Activated CD4-positive, alpha-beta memory T cell treated with anti-CD3 and anti-CD28 coated beads, Interleukin-2, amount 10 ng/mL, durations not matched to agents 7 days and 5 days (primary cell): ENCODE measurements around the gene SCML1. TPM values are rescaled to one million over a fixed set of nuclear protein-coding genes. Genes with fewer than 3 reads are reported as not detected.

Experiments
- CTCF ChIA-PET: fragments of 350-600 bp; sonication (Branson Sonifier 250); formaldehyde crosslinking; loops from one replicate; lab custom pipeline; 2021; ENCODE audit warnings: antibody characterized with exemption, inconsistent platforms; lab: Charles Lee
- POLR2A ChIA-PET: fragments of 350-600 bp; sonication (Branson Sonifier 250); formaldehyde crosslinking; loops from one replicate; lab custom pipeline; 2021; ENCODE audit warnings: antibody characterized with exemption; lab: Charles Lee
- DNase-seq: peaks from one replicate; pipeline ENCODE4 v3.0.0-alpha.2; 2020
- H3K27ac Mint-ChIP-seq: one replicate; pipeline ENCODE4 v1.8.0; 2021; ENCODE audit warnings: mild to moderate bottlenecking, mixed read lengths
- H3K27me3 Mint-ChIP-seq: one replicate; pipeline ENCODE4 v1.8.0; 2021; ENCODE audit warnings: mixed read lengths
- H3K36me3 Mint-ChIP-seq: one replicate; pipeline ENCODE4 v1.8.0; 2021; ENCODE audit warnings: low read depth, mixed read lengths
- H3K4me1 Mint-ChIP-seq: one replicate; pipeline ENCODE4 v1.8.0; 2021; ENCODE audit warnings: mixed read lengths
- H3K4me3 Mint-ChIP-seq: one replicate; pipeline ENCODE4 v1.8.0; 2021; ENCODE audit warnings: mild to moderate bottlenecking, mixed read lengths
- H3K9me3 Mint-ChIP-seq: one replicate; pipeline ENCODE4 v1.8.0; 2021; ENCODE audit warnings: mixed read lengths
- total RNA-seq, 2 experiments: library from RNA; stranded (reverse); gene quantifications; one replicate each; pipeline ENCODE4 v1.2.3, GENCODE V29; 2021

Gene SCML1
- under 1 TPM; 0.50 TPM for total RNA-seq

GRCh38 chrX:17736856-17737709 is at the start of gene SCML1:
TSS of gene SCML1 (plus strand) at chrX:17737493. CDS start at chrX:17744187, 6,694 bp downstream.
- peak within 1 kb of the TSS; percentile 49 for H3K27ac Mint-ChIP-seq
- POLR2A ChIA-PET = no interaction called here
- peaks cover 23% of the 10 kb centered on the region for H3K4me1 Mint-ChIP-seq
- H3K4me3 Mint-ChIP-seq = peak within 1 kb of the TSS; percentile 61
- DNase-seq = peak; percentile 83
- CTCF ChIA-PET = no interaction called here
- no peaks in the 10 kb centered on the region for H3K9me3 Mint-ChIP-seq
- H3K36me3 Mint-ChIP-seq = peaks cover 3% of the 10 kb centered on the region
- H3K27me3 Mint-ChIP-seq = peaks cover 39% of the 10 kb centered on the region

- Mint-ChIP-seq H3K36me3 (no peaks in the 10 kb centered on the region), H3K4me3 (no peak overlapping the region), H3K27me3 (no peaks in the 10 kb centered on the region), H3K27ac (no peak overlapping the region), H3K9me3 (no peaks in the 10 kb centered on the region), H3K4me1 (peaks cover 10% of the 10 kb centered on the region)
- CTCF ChIA-PET = no interaction called here
- no peak for DNase-seq
- POLR2A ChIA-PET = no interaction called here
Measured at GRCh38 chrX:17687648-17688047, 49.6 kb upstream of the SCML1 start.

- Mint-ChIP-seq H3K36me3 (no peaks in the 10 kb centered on the region), H3K27ac (no peak overlapping the region), H3K4me3 (no peak overlapping the region), H3K4me1 (no peaks in the 10 kb centered on the region), H3K9me3 (no peaks in the 10 kb centered on the region), H3K27me3 (no peaks in the 10 kb centered on the region)
- ChIA-PET CTCF (no interaction called here), POLR2A (no interaction called here)
- DNase-seq = peak; percentile 25
Measured at GRCh38 chrX:17689971-17690409, 47.3 kb upstream of the SCML1 start.

- Mint-ChIP-seq H3K9me3 (no peaks in the 10 kb centered on the region), H3K27me3 (no peaks in the 10 kb centered on the region), H3K36me3 (no peaks in the 10 kb centered on the region), H3K4me3 (no peak overlapping the region), H3K27ac (no peak overlapping the region), H3K4me1 (no peaks in the 10 kb centered on the region)
- ChIA-PET CTCF (no interaction called here), POLR2A (no interaction called here)
- no peak for DNase-seq
Measured at GRCh38 chrX:17692709-17693346, 44.5 kb upstream of the SCML1 start.

- no peak for DNase-seq
- no peak overlapping the region for H3K4me3 Mint-ChIP-seq
- no peaks in the 10 kb centered on the region for H3K4me1 Mint-ChIP-seq
- CTCF ChIA-PET = no interaction called here
- H3K27me3 Mint-ChIP-seq = no peaks in the 10 kb centered on the region
- POLR2A ChIA-PET = no interaction called here
- H3K36me3 Mint-ChIP-seq = no peaks in the 10 kb centered on the region
- no peak overlapping the region for H3K27ac Mint-ChIP-seq
- H3K9me3 Mint-ChIP-seq = no peaks in the 10 kb centered on the region
Measured at GRCh38 chrX:17697191-17697590, 40.1 kb upstream of the SCML1 start.

- Mint-ChIP-seq H3K4me3 (no peak overlapping the region), H3K9me3 (no peaks in the 10 kb centered on the region), H3K27me3 (no peaks in the 10 kb centered on the region), H3K36me3 (no peaks in the 10 kb centered on the region), H3K4me1 (no peaks in the 10 kb centered on the region), H3K27ac (no peak overlapping the region)
- POLR2A ChIA-PET = no interaction called here
- DNase-seq = no peak
- CTCF ChIA-PET = no interaction called here
Measured at GRCh38 chrX:17700976-17701375, 36.3 kb upstream of the SCML1 start.

GRCh38 chrX:17703201-17703600 is 34.1 kb upstream of the SCML1 start:
- Mint-ChIP-seq H3K36me3 (no peaks in the 10 kb centered on the region), H3K9me3 (no peaks in the 10 kb centered on the region), H3K4me3 (no peak overlapping the region), H3K4me1 (no peaks in the 10 kb centered on the region), H3K27ac (no peak overlapping the region), H3K27me3 (no peaks in the 10 kb centered on the region)
- CTCF ChIA-PET = no interaction called here
- no peak for DNase-seq
- POLR2A ChIA-PET = no interaction called here

GRCh38 chrX:17705211-17705610 is 32.1 kb upstream of the SCML1 start:
- Mint-ChIP-seq H3K36me3 (no peaks in the 10 kb centered on the region), H3K9me3 (no peaks in the 10 kb centered on the region), H3K27ac (no peak overlapping the region), H3K4me3 (no peak overlapping the region), H3K4me1 (no peaks in the 10 kb centered on the region), H3K27me3 (no peaks in the 10 kb centered on the region)
- DNase-seq = no peak
- POLR2A ChIA-PET = no interaction called here
- CTCF ChIA-PET = no interaction called here

- Mint-ChIP-seq H3K4me3 (no peak overlapping the region), H3K27ac (no peak overlapping the region), H3K9me3 (no peaks in the 10 kb centered on the region), H3K36me3 (no peaks in the 10 kb centered on the region), H3K27me3 (no peaks in the 10 kb centered on the region), H3K4me1 (no peaks in the 10 kb centered on the region)
- CTCF ChIA-PET = no interaction called here
- no peak for DNase-seq
- POLR2A ChIA-PET = no interaction called here
Measured at GRCh38 chrX:17706676-17707075, 30.6 kb upstream of the SCML1 start.

GRCh38 chrX:17707731-17708130 is 29.6 kb upstream of the SCML1 start:
- no peaks in the 10 kb centered on the region for H3K36me3 Mint-ChIP-seq
- no peaks in the 10 kb centered on the region for H3K4me1 Mint-ChIP-seq
- no peaks in the 10 kb centered on the region for H3K9me3 Mint-ChIP-seq
- H3K4me3 Mint-ChIP-seq = no peak overlapping the region
- no peak overlapping the region for H3K27ac Mint-ChIP-seq
- H3K27me3 Mint-ChIP-seq = no peaks in the 10 kb centered on the region
- ChIA-PET CTCF (no interaction called here), POLR2A (no interaction called here)
- no peak for DNase-seq

GRCh38 chrX:17710871-17711301 is 26.4 kb upstream of the SCML1 start:
- CTCF ChIA-PET = no interaction called here
- POLR2A ChIA-PET = no interaction called here
- no peaks in the 10 kb centered on the region for H3K36me3 Mint-ChIP-seq
- no peaks in the 10 kb centered on the region for H3K4me1 Mint-ChIP-seq
- no peak for DNase-seq
- H3K27ac Mint-ChIP-seq = no peak overlapping the region
- H3K4me3 Mint-ChIP-seq = no peak overlapping the region
- H3K27me3 Mint-ChIP-seq = peaks cover 2% of the 10 kb centered on the region
- no peaks in the 10 kb centered on the region for H3K9me3 Mint-ChIP-seq

GRCh38 chrX:17713288-17713687 is 24.0 kb upstream of the SCML1 start:
- POLR2A ChIA-PET = no interaction called here
- no peaks in the 10 kb centered on the region for H3K4me1 Mint-ChIP-seq

GRCh38 chrX:17718649-17719165 is 18.6 kb upstream of the SCML1 start:
- H3K4me1 Mint-ChIP-seq = no peaks in the 10 kb centered on the region
- peaks cover 2% of the 10 kb centered on the region for H3K27me3 Mint-ChIP-seq
- no peaks in the 10 kb centered on the region for H3K36me3 Mint-ChIP-seq
- no peak for DNase-seq
- ChIA-PET CTCF (no interaction called here), POLR2A (no interaction called here)
- no peaks in the 10 kb centered on the region for H3K9me3 Mint-ChIP-seq
- H3K4me3 Mint-ChIP-seq = no peak overlapping the region
- no peak overlapping the region for H3K27ac Mint-ChIP-seq

More at GRCh38 chrX:17713288-17713687, 24.0 kb upstream of the SCML1 start:
- Mint-ChIP-seq H3K27me3 (peaks cover 2% of the 10 kb centered on the region), H3K36me3 (no peaks in the 10 kb centered on the region), H3K9me3 (no peaks in the 10 kb centered on the region), H3K27ac (no peak overlapping the region), H3K4me3 (no peak overlapping the region)
- CTCF ChIA-PET = no interaction called here
- DNase-seq = no peak
